HCT116 (cell line): ENCODE data around the gene SBF2. TPM values are rescaled to one million over a fixed set of nuclear protein-coding genes. Genes with fewer than 3 reads are reported as not detected.

Experiments
- ATAC-seq: fragments of 200-7000 bp; cut with Tn5 transposase; 2 replicates; pipeline ENCODE4 v1.9.1; 2020; ENCODE audit warnings: mild to moderate bottlenecking, moderate library complexity
- BruUV-seq: library from RNA; stranded (reverse); fragments of 400-500 nt; replicated peaks from 2 replicates; lab custom pipeline; 2021; lab: Mats Ljungman, UMichigan
- CTCF ChIA-PET: fragments of 300-600 bp; sonication (Branson Sonifier 250); formaldehyde crosslinking; loops from one replicate; lab custom pipeline; 2021; ENCODE audit warnings: antibody characterized with exemption; lab: Charles Lee
- POLR2A ChIA-PET: fragments of 300-600, 350-600 bp; sonication (Branson Sonifier 250); formaldehyde crosslinking; loops from one replicate; lab custom pipeline; 2021; ENCODE audit warnings: antibody characterized with exemption; lab: Charles Lee
- RAD21 ChIA-PET, 2 experiments: fragments of 300-600 bp; sonication (Branson Sonifier 250); formaldehyde crosslinking; loops; one replicate each; lab custom pipeline; 2023; ENCODE audit warnings: low total read pairs in 2 of 2; ENCODE audit not compliant: uncharacterized antibody in 2 of 2, unreplicated experiment in 2 of 2, low non-redundant PET in 1 of 2; lab: Charles Lee
- DNase-seq: peaks from one replicate; pipeline ENCODE4 v3.0.0-alpha.2; 2010; ENCODE audit warnings: low read depth, low spot score
- H2AFZ ChIP-seq: fragments of 200-600 bp; shearing (Covaris generic), sonication (generic); 2 replicates; pipeline ENCODE4 v1.6.1; 2017; ENCODE audit warnings: low read depth, mixed run types, mixed read lengths, antibody characterized with exemption, low read length; ENCODE audit not compliant: poor library complexity, severe bottlenecking
- H3K27ac ChIP-seq: 2 replicates; pipeline ENCODE4 v1.5.1; 2012; ENCODE audit warnings: low read depth, low read length
- H3K27me3 ChIP-seq: fragments of 200-600 bp; sonication (generic); 2 replicates; pipeline ENCODE4 v1.6.1; 2016; ENCODE audit warnings: mixed run types, low read length, mixed read lengths; ENCODE audit not compliant: insufficient read depth
- H3K36me3 ChIP-seq, 2 experiments: fragments of 200-500 bp in 1 of 2; fragments of 200-600 bp in 1 of 2; sonication (Bioruptor generic) in 1 of 2; sonication (generic) in 1 of 2; 2 replicates each; pipeline versions ENCODE4 v1.5.1 to v1.6.1; 2014 to 2016; ENCODE audit warnings: low read length in 2 of 2, inconsistent platforms in 1 of 2, mixed read lengths in 1 of 2, mixed run types in 1 of 2; ENCODE audit not compliant: insufficient read depth in 2 of 2, control insufficient read depth in 1 of 2
- H3K4me1 ChIP-seq, 2 experiments: fragments of 200-600 bp in 1 of 2; sonication (generic) in 1 of 2; 2 replicates each; pipeline versions ENCODE4 v1.5.1 to v1.6.1; 2012 to 2017; ENCODE audit warnings: low read length in 2 of 2, inconsistent platforms in 1 of 2, mild to moderate bottlenecking in 1 of 2, mixed read lengths in 1 of 2, mixed run types in 1 of 2, moderate library complexity in 1 of 2; ENCODE audit not compliant: insufficient read depth in 2 of 2, control insufficient read depth in 1 of 2
- H3K4me2 ChIP-seq: fragments of 200-600 bp; sonication (generic); 2 replicates; pipeline ENCODE4 v1.6.1; 2017; ENCODE audit warnings: mixed run types, low read length, mixed read lengths
- H3K4me3 ChIP-seq, 2 experiments: fragments of 200-600 bp in 1 of 2; sonication (generic) in 1 of 2; replicated peaks in 1 of 2; 2 replicates each; pipeline ENCODE4 v1.5.1; 2011 to 2016; ENCODE audit warnings: low read length in 2 of 2, control low read depth in 1 of 2, low read depth in 1 of 2, mild to moderate bottlenecking in 1 of 2, mixed read lengths in 1 of 2, mixed run types in 1 of 2
- H3K79me2 ChIP-seq: fragments of 200-600 bp; sonication (generic); 2 replicates; pipeline ENCODE4 v1.6.1; 2017; ENCODE audit warnings: mild to moderate bottlenecking, mixed run types, low read length, moderate library complexity, mixed read lengths; ENCODE audit not compliant: insufficient read depth
- H3K9ac ChIP-seq: fragments of 200-600 bp; sonication (generic); 2 replicates; pipeline ENCODE4 v1.6.1; 2016; ENCODE audit warnings: low read length, mixed read lengths
- H3K9me2 ChIP-seq: fragments of 200-600 bp; sonication (generic), shearing (Covaris generic); 2 replicates; pipeline ENCODE4 v1.6.1; 2017; ENCODE audit warnings: mixed run types, mild to moderate bottlenecking, moderate library complexity; ENCODE audit not compliant: insufficient read depth
- H3K9me3 ChIP-seq, 2 experiments: fragments of 200-500 bp in 1 of 2; fragments of 200-600 bp in 1 of 2; sonication (Bioruptor generic) in 1 of 2; sonication (generic) in 1 of 2; 2 replicates each; pipeline ENCODE4 v1.6.1; 2014 to 2017; ENCODE audit warnings: low read length in 2 of 2, mixed read lengths in 2 of 2, inconsistent platforms in 1 of 2, low read depth in 1 of 2, mild to moderate bottlenecking in 1 of 2, mixed run types in 1 of 2, moderate library complexity in 1 of 2; ENCODE audit not compliant: control insufficient read depth in 1 of 2, insufficient read depth in 1 of 2
- H4K20me1 ChIP-seq: fragments of 200-600 bp; sonication (generic), shearing (Covaris generic); 2 replicates; pipeline ENCODE4 v1.6.1; 2017; ENCODE audit warnings: mixed run types, mild to moderate bottlenecking, moderate library complexity; ENCODE audit not compliant: insufficient read depth
- ATF3 ChIP-seq: IDR thresholded peaks from 2 replicates; pipeline ENCODE4 v1.6.1; 2012
- CBX3 ChIP-seq: IDR thresholded peaks from 2 replicates; pipeline ENCODE4 v1.6.1; 2012; ENCODE audit warnings: low read depth
- CEBPB ChIP-seq: IDR thresholded peaks from 2 replicates; pipeline ENCODE4 v1.6.1; 2012; ENCODE audit warnings: low read depth
- CTCF ChIP-seq, 3 experiments: fragments of 200-600 bp in 1 of 3; sonication (generic) in 1 of 3; IDR thresholded peaks in 2 of 3; conservative IDR thresholded peaks in 1 of 3; 2 replicates each; pipeline ENCODE4 v1.5.1; 2012 to 2017; ENCODE audit warnings: low read depth in 2 of 3, low read length in 2 of 3, antibody characterized with exemption in 1 of 3, borderline replicate concordance in 1 of 3, control low read depth in 1 of 3, mild to moderate bottlenecking in 1 of 3, mixed read lengths in 1 of 3, mixed run types in 1 of 3, moderate library complexity in 1 of 3; ENCODE audit not compliant: insufficient read depth in 1 of 3
- ELF1 ChIP-seq: IDR thresholded peaks from 2 replicates; pipeline ENCODE4 v1.6.1; 2012; ENCODE audit warnings: low read depth, borderline replicate concordance
- MAX ChIP-seq: IDR thresholded peaks from 2 replicates; pipeline ENCODE4 v1.6.1; 2012
- POLR2A ChIP-seq: IDR thresholded peaks from 2 replicates; pipeline ENCODE4 v1.7.0; 2011; ENCODE audit warnings: borderline replicate concordance; ENCODE audit not compliant: insufficient read depth, insufficient read length; ENCODE audit errors: extremely low read depth
- POLR2AphosphoS5 ChIP-seq: IDR thresholded peaks from 2 replicates; pipeline ENCODE4 v1.6.1; 2011; ENCODE audit warnings: mild to moderate bottlenecking, low read depth, low read length, moderate library complexity
- RAD21 ChIP-seq: IDR thresholded peaks from 2 replicates; pipeline ENCODE4 v1.6.1; 2012; ENCODE audit warnings: low read depth, mild to moderate bottlenecking
- REST ChIP-seq: IDR thresholded peaks from 2 replicates; pipeline ENCODE4 v1.6.1; 2012; ENCODE audit warnings: low read depth
- SIN3A ChIP-seq: IDR thresholded peaks from 2 replicates; pipeline ENCODE4 v1.6.1; 2012; ENCODE audit warnings: low read depth
- SP1 ChIP-seq: IDR thresholded peaks from 2 replicates; pipeline ENCODE4 v1.6.1; 2012; ENCODE audit warnings: low read depth
- TCF7L2 ChIP-seq: IDR thresholded peaks from 2 replicates; pipeline ENCODE4 v1.7.0; 2011; ENCODE audit warnings: borderline replicate concordance, inconsistent platforms; ENCODE audit not compliant: insufficient read depth, insufficient read length; ENCODE audit errors: extremely low read depth
- ZNF274 ChIP-seq: fragments of 200-500 bp; sonication (Bioruptor generic); IDR thresholded peaks from 2 replicates; pipeline ENCODE4 v1.6.1; 2014; ENCODE audit warnings: mild to moderate bottlenecking, low read depth, low read length, inconsistent platforms
- intact Hi-C: fragments of 100-400 bp; cut with micrococcal nuclease; formaldehyde crosslinking; loops from 2 replicates; pipeline ENCODE4 v1.10.0; 2022
- total RNA-seq: library from RNA; stranded (reverse); gene quantifications from one replicate; pipeline ENCODE4 v1.2.1, GENCODE V29; 2021; ENCODE audit not compliant: unreplicated experiment

The SBF2 gene
- total RNA-seq, 1 experiment from 2014 or later = 35.0 TPM

GRCh38 chr11:10029386-10030121 is 264.5 kb downstream of the SBF2 start:
- no peak overlapping the region for H3K9ac ChIP-seq
- no peaks in the 10 kb centered on the region for H3K36me3 ChIP-seq
- CTCF ChIA-PET = no interaction called here
- H3K9me2 ChIP-seq = no peaks in the 10 kb centered on the region
- no peak for TF ChIP-seq CEBPB
- TF ChIP-seq, all 23 proteins: peak for 0
- RAD21 ChIA-PET = no interaction called here
- POLR2A ChIA-PET = no interaction called here
- no peak overlapping the region for H3K4me2 ChIP-seq
- no peak overlapping the region for H3K27ac ChIP-seq
- intact Hi-C loops = no loop called here
- BruUV-seq = no TSS peak
- no peak for DNase-seq
- H3K4me3 ChIP-seq = no peak overlapping the region
- no peaks in the 10 kb centered on the region for H3K9me3 ChIP-seq
- H2AFZ ChIP-seq = no peak overlapping the region
- no peaks in the 10 kb centered on the region for H3K4me1 ChIP-seq
- no peaks in the 10 kb centered on the region for H4K20me1 ChIP-seq
- no peaks in the 10 kb centered on the region for H3K27me3 ChIP-seq
- no peaks in the 10 kb centered on the region for H3K79me2 ChIP-seq
- ATAC-seq = no peak

GRCh38 chr11:10026514-10026913 is 267.5 kb downstream of the SBF2 start:
- DNase-seq = no peak
- intact Hi-C loops = no loop called here
- Histone ChIP-seq H3K79me2 (no peaks in the 10 kb centered on the region), H3K4me2 (no peak overlapping the region), H3K36me3 (no peaks in the 10 kb centered on the region), H3K4me1 (no peaks in the 10 kb centered on the region), H3K27ac (no peak overlapping the region), H3K4me3 (no peak overlapping the region), H3K9me2 (no peaks in the 10 kb centered on the region), H3K9ac (no peak overlapping the region), H2AFZ (no peak overlapping the region), H4K20me1 (no peaks in the 10 kb centered on the region), H3K27me3 (no peaks in the 10 kb centered on the region), H3K9me3 (no peaks in the 10 kb centered on the region)
- ChIA-PET RAD21 (no interaction called here), CTCF (no interaction called here), POLR2A (no interaction called here)
- TF ChIP-seq REST (no peak), ATF3 (no peak), CTCF (IDR thresholded peaks at IDR 0.05 in 2 of 3, conservative IDR thresholded peaks at IDR 0.05 in 1 of 3; ENCODE audit: borderline replicate concordance in 1 of 3, insufficient read depth in 1 of 3, low read depth in 2 of 3, low read length in 2 of 3) (no peak), MAX (no peak), RAD21 (no peak), POLR2AphosphoS5 (no peak), SIN3A (no peak), TCF7L2 (no peak), CBX3 (no peak), SP1 (no peak), ELF1 (no peak), ZNF274 (no peak), POLR2A (no peak)
- no peak for ATAC-seq
- no TSS peak for BruUV-seq
